CD4-positive, alpha-beta T cell treated with Interleukin-17A for 4 hours (primary cell): ENCODE data around the gene PCDH10.
"Not testable (repeated sequence)": the region's sequence is repeated elsewhere in the genome, so short reads cannot be mapped to it uniquely, and the experiment has no call there.

ENCODE experiments used
- DNase-seq: peaks from one replicate; pipeline ENCODE4 v3.0.0-alpha.2; 2020; ENCODE audit warnings: mixed read lengths

PCDH10 gene

GRCh38 chr4:133150486-133151340 lies 1.6 kb downstream of the PCDH10 start:
- DNase-seq = no peak

GRCh38 chr4:133151341-133151690 lies 2.2 kb downstream of the PCDH10 start:
- DNase-seq = no peak

GRCh38 chr4:133151691-133152329 lies 2.7 kb downstream of the PCDH10 start:
- DNase-seq = no peak

GRCh38 chr4:133152330-133152821 lies 3.3 kb downstream of the PCDH10 start:
- DNase-seq = no peak

- no peak for DNase-seq
Observed at GRCh38 chr4:133152831-133153481, 3.9 kb downstream of the PCDH10 start.

- DNase-seq = no peak
Observed at GRCh38 chr4:133154725-133155124, 5.6 kb downstream of the PCDH10 start.

GRCh38 chr4:133156096-133156495 lies 7.0 kb downstream of the PCDH10 start:
- no peak for DNase-seq

GRCh38 chr4:133156556-133156955 lies 7.5 kb downstream of the PCDH10 start:
- DNase-seq = no peak

- no peak for DNase-seq
Observed at GRCh38 chr4:133157460-133158160, 8.5 kb downstream of the PCDH10 start.

- DNase-seq = no peak
Observed at GRCh38 chr4:133160853-133161252, 11.8 kb downstream of the PCDH10 start.

- DNase-seq = no peak
Observed at GRCh38 chr4:133161570-133162295, 12.6 kb downstream of the PCDH10 start.

- DNase-seq = no peak
Observed at GRCh38 chr4:133162941-133163340, 13.8 kb downstream of the PCDH10 start.

- DNase-seq = no peak
Observed at GRCh38 chr4:133178956-133179355, 29.9 kb downstream of the PCDH10 start.

- DNase-seq = no peak
Observed at GRCh38 chr4:133186210-133186609, 37.1 kb downstream of the PCDH10 start.

- DNase-seq = no peak
Observed at GRCh38 chr4:133186845-133187244, 37.8 kb downstream of the PCDH10 start.

- no peak for DNase-seq
Observed at GRCh38 chr4:133188433-133189146, 39.5 kb downstream of the PCDH10 start.

- no peak for DNase-seq
Observed at GRCh38 chr4:133189147-133189517, 40.0 kb downstream of the PCDH10 start.

- DNase-seq = no peak
Observed at GRCh38 chr4:133190098-133190497, 41.0 kb downstream of the PCDH10 start.

GRCh38 chr4:133208694-133209285 lies 59.7 kb downstream of the PCDH10 start:
- DNase-seq = no peak

- no peak for DNase-seq
Observed at GRCh38 chr4:133233922-133234321, 84.8 kb downstream of the PCDH10 start.

GRCh38 chr4:133240451-133240850 lies 91.4 kb downstream of the PCDH10 start:
- not testable (repeated sequence) for DNase-seq
